HG02852 (cell line): ENCODE results near the gene FAM20A.

ENCODE experiments used
- ATAC-seq: cut with Tn5 transposase; IDR thresholded peaks from one replicate; pipeline ENCODE4 v1.9.1; 2021; ENCODE audit warnings: mild to moderate bottlenecking, moderate library complexity; ENCODE audit not compliant: unreplicated experiment

FAM20A gene

GRCh38 chr17:68570526-68570925 lies 30.6 kb downstream of the FAM20A start:
- ATAC-seq = no peak

GRCh38 chr17:68569346-68569745 lies 31.8 kb downstream of the FAM20A start:
- ATAC-seq = no peak

- ATAC-seq = no peak
These were observed 32.6 kb downstream of the FAM20A start for GRCh38 chr17:68568581-68568980.

- ATAC-seq = no peak
These were observed 33.6 kb downstream of the FAM20A start for GRCh38 chr17:68567581-68567980.

GRCh38 chr17:68567035-68567434 lies 34.1 kb downstream of the FAM20A start:
- no peak for ATAC-seq

- ATAC-seq = no peak
These were observed 34.8 kb downstream of the FAM20A start for GRCh38 chr17:68566442-68566738.

GRCh38 chr17:68565661-68566441 lies 35.3 kb downstream of the FAM20A start:
- ATAC-seq = no peak

GRCh38 chr17:68564415-68565111 lies 36.6 kb downstream of the FAM20A start:
- no peak for ATAC-seq

GRCh38 chr17:68562736-68563135 lies 38.4 kb downstream of the FAM20A start:
- ATAC-seq = no peak

GRCh38 chr17:68560966-68561720 lies 40.0 kb downstream of the FAM20A start:
- no peak for ATAC-seq

- ATAC-seq = no peak
These were observed 41.9 kb downstream of the FAM20A start for GRCh38 chr17:68559316-68559715.

GRCh38 chr17:68556551-68556950 lies 44.6 kb downstream of the FAM20A start:
- ATAC-seq = no peak

- ATAC-seq = no peak
These were observed 56.9 kb downstream of the FAM20A start for GRCh38 chr17:68544111-68544915.

- no peak for ATAC-seq
These were observed 58.3 kb downstream of the FAM20A start for GRCh38 chr17:68542698-68543463.

GRCh38 chr17:68541816-68542215 lies 59.4 kb downstream of the FAM20A start:
- no peak for ATAC-seq

- ATAC-seq = no peak
These were observed 60.2 kb downstream of the FAM20A start for GRCh38 chr17:68540981-68541380.

GRCh38 chr17:68539548-68540467 lies 61.4 kb downstream of the FAM20A start:
- no peak for ATAC-seq

- ATAC-seq = no peak
These were observed 65.2 kb downstream of the FAM20A start for GRCh38 chr17:68535922-68536321.

GRCh38 chr17:68534695-68535088 lies 66.5 kb downstream of the FAM20A start:
- no peak for ATAC-seq
